Neuronal stem cell (in vitro differentiated cells): ENCODE measurements around the gene RPL32.
"Not testable (repeated sequence)": the region's sequence is repeated elsewhere in the genome, so short reads cannot be mapped to it uniquely, and the experiment has no call there.

ENCODE experiments used
- DNase-seq: peaks from one replicate; pipeline ENCODE4 v3.0.0-alpha.2; 2013; ENCODE audit warnings: low spot score
- H2AFZ ChIP-seq: one replicate; pipeline ENCODE4 v1.6.1; 2013; ENCODE audit warnings: mild to moderate bottlenecking, low read length, inconsistent platforms
- H2AK5ac ChIP-seq: 2 replicates; pipeline ENCODE4 v1.6.1; 2013; ENCODE audit warnings: low read depth, mild to moderate bottlenecking, inconsistent platforms, low read length, moderate library complexity, mixed read lengths
- H2BK120ac ChIP-seq: 2 replicates; pipeline ENCODE4 v1.6.1; 2013; ENCODE audit warnings: low read depth, mild to moderate bottlenecking, inconsistent platforms, low read length, moderate library complexity, mixed read lengths
- H2BK12ac ChIP-seq: one replicate; pipeline ENCODE4 v1.6.1; 2013; ENCODE audit warnings: low read length, inconsistent platforms
- H2BK15ac ChIP-seq: 2 replicates; pipeline ENCODE4 v1.6.1; 2013; ENCODE audit warnings: mild to moderate bottlenecking, low read length, inconsistent platforms, mixed read lengths
- H2BK5ac ChIP-seq: one replicate; pipeline ENCODE4 v1.6.1; 2013; ENCODE audit warnings: inconsistent platforms, mild to moderate bottlenecking, low read length, moderate library complexity
- H3K14ac ChIP-seq: one replicate; pipeline ENCODE4 v1.6.1; 2013; ENCODE audit warnings: low read length, inconsistent platforms
- H3K18ac ChIP-seq: 2 replicates; pipeline ENCODE4 v1.6.1; 2013; ENCODE audit warnings: low read length, inconsistent platforms
- H3K23ac ChIP-seq: 2 replicates; pipeline ENCODE4 v1.6.1; 2013; ENCODE audit warnings: low read depth, mild to moderate bottlenecking, mixed read lengths, low read length, inconsistent platforms; ENCODE audit not compliant: poor library complexity
- H3K27ac ChIP-seq: replicated peaks from 3 replicates; pipeline ENCODE4 v1.5.1; 2013; ENCODE audit warnings: low read length, inconsistent platforms
- H3K27me3 ChIP-seq, 3 experiments: 2 replicates each; pipeline ENCODE4 v1.6.1; 2013; ENCODE audit warnings: low read length in 3 of 3, mild to moderate bottlenecking in 2 of 3, inconsistent platforms in 1 of 3, low read depth in 1 of 3, mixed read lengths in 1 of 3, moderate library complexity in 1 of 3; ENCODE audit not compliant: control insufficient read depth in 3 of 3, insufficient read depth in 3 of 3
- H3K36me3 ChIP-seq, 2 donors: replicated peaks in 1 of 2; 2 replicates each; pipeline ENCODE4 v1.6.1; 2013; ENCODE audit warnings: low read length in 2 of 2; ENCODE audit not compliant: control insufficient read depth in 2 of 2, insufficient read depth in 2 of 2
- H3K4ac ChIP-seq: 2 replicates; pipeline ENCODE4 v1.6.1; 2013; ENCODE audit warnings: inconsistent platforms, mild to moderate bottlenecking, low read length, moderate library complexity
- H3K4me1 ChIP-seq, 2 donors: 1 replicate in 1 of 2; 2 replicates in 1 of 2; pipeline ENCODE4 v1.6.1; 2013; ENCODE audit warnings: low read length in 2 of 2, low read depth in 1 of 2; ENCODE audit not compliant: control insufficient read depth in 2 of 2, insufficient read depth in 1 of 2
- H3K4me2 ChIP-seq: one replicate; pipeline ENCODE4 v1.6.1; 2013; ENCODE audit warnings: mild to moderate bottlenecking, low read length, inconsistent platforms; ENCODE audit not compliant: insufficient read depth, poor library complexity, severe bottlenecking
- H3K4me3 ChIP-seq, 2 donors: 2 replicates each; pipeline ENCODE4 v1.5.1; 2013; ENCODE audit warnings: low read length in 2 of 2, mild to moderate bottlenecking in 2 of 2, inconsistent platforms in 1 of 2, moderate library complexity in 1 of 2
- H3K79me1 ChIP-seq: one replicate; pipeline ENCODE4 v1.6.1; 2013; ENCODE audit warnings: low read depth, mild to moderate bottlenecking, inconsistent platforms, low read length, moderate library complexity
- H3K9ac ChIP-seq: one replicate; pipeline ENCODE4 v1.6.1; 2013; ENCODE audit warnings: mild to moderate bottlenecking, low read depth, low read length, inconsistent platforms; ENCODE audit not compliant: poor library complexity
- H3K9me3 ChIP-seq, 2 donors: replicated peaks in 1 of 2; 2 replicates each; pipeline versions ENCODE3 to v1.6.1; 2013; ENCODE audit warnings: low read length in 2 of 2, mild to moderate bottlenecking in 2 of 2, inconsistent platforms in 1 of 2, low read depth in 1 of 2, mixed read lengths in 1 of 2, moderate library complexity in 1 of 2; ENCODE audit not compliant: control insufficient read depth in 2 of 2, insufficient read depth in 1 of 2
- H4K8ac ChIP-seq: one replicate; pipeline ENCODE4 v1.6.1; 2013; ENCODE audit warnings: low read depth, mild to moderate bottlenecking, inconsistent platforms, low read length, moderate library complexity
- H4K91ac ChIP-seq: one replicate; pipeline ENCODE4 v1.6.1; 2013; ENCODE audit warnings: low read length, low read depth, mild to moderate bottlenecking, inconsistent platforms; ENCODE audit not compliant: poor library complexity
- WGBS, 2 donors: extraction: QIAGEN DNeasy Blood & Tissue Kit; methylation state at CpG; one replicate each; pipeline ENCODE4 v1.1.7; 2013; ENCODE audit warnings: missing lambda C conversion rate in 2 of 2, mixed read lengths in 1 of 2; ENCODE audit not compliant: insufficient read length in 2 of 2, insufficient replicate concordance in 1 of 2; ENCODE audit errors: extremely low coverage in 2 of 2; 5-methylcytosine and 5-hydroxymethylcytosine counted together

The RPL32 gene

GRCh38 chr3:12856626-12857025 is 15.3 kb upstream of the RPL32 start:
- Histone ChIP-seq H2BK12ac (no peak overlapping the region), H4K91ac (no peak overlapping the region), H2BK15ac (no peak overlapping the region), H3K4ac (no peak overlapping the region), H4K8ac (no peak overlapping the region), H3K14ac (no peak overlapping the region), H3K36me3 (no peaks in the 10 kb centered on the region), H3K4me2 (no peak overlapping the region), H2BK120ac (no peak overlapping the region), H3K9me3 (no peaks in the 10 kb centered on the region), H3K18ac (peak overlapping the region; percentile 0), H3K9ac (no peak overlapping the region), H3K23ac (peak overlapping the region; percentile 3), H3K79me1 (no peaks in the 10 kb centered on the region), H3K4me3 (no peak overlapping the region), H3K27me3 (peaks cover 0 to 58% (median 0%) of the 10 kb centered on the region in 3 experiments), H3K27ac (no peak overlapping the region), H2AK5ac (peak overlapping the region; percentile 20), H2BK5ac (no peak overlapping the region), H2AFZ (no peak overlapping the region), H3K4me1 (peaks cover 0 to 2% of the 10 kb centered on the region in 2 donors)
- no CpG with 5 or more reads among the region's 5 CpGs for WGBS, 2 donors
- DNase-seq = no peak

GRCh38 chr3:12854565-12854964 is 13.2 kb upstream of the RPL32 start:
- H3K23ac ChIP-seq = no peak overlapping the region
- no peak overlapping the region for H3K27ac ChIP-seq
- peaks cover 0 to 2% of the 10 kb centered on the region in 2 donors for H3K4me1 ChIP-seq
- no peak overlapping the region for H2BK120ac ChIP-seq
- H3K79me1 ChIP-seq = no peaks in the 10 kb centered on the region
- H3K9ac ChIP-seq = no peak overlapping the region
- no peak overlapping the region for H3K4ac ChIP-seq
- H4K8ac ChIP-seq = no peak overlapping the region
- no peak overlapping the region for H3K18ac ChIP-seq
- H2AK5ac ChIP-seq = peak overlapping the region; percentile 51
- no peak overlapping the region for H2AFZ ChIP-seq
- peaks cover 0 to 43% (median 0%) of the 10 kb centered on the region in 3 experiments for H3K27me3 ChIP-seq
- H2BK5ac ChIP-seq = no peak overlapping the region
- no peak overlapping the region for H3K4me2 ChIP-seq
- H2BK15ac ChIP-seq = no peak overlapping the region
- WGBS, 2 donors = no CpG with 5 or more reads among the region's 4 CpGs
- H3K14ac ChIP-seq = no peak overlapping the region
- peaks cover 0 to 1% of the 10 kb centered on the region in 2 donors for H3K9me3 ChIP-seq
- H2BK12ac ChIP-seq = no peak overlapping the region
- H4K91ac ChIP-seq = no peak overlapping the region
- no peak overlapping the region for H3K4me3 ChIP-seq
- H3K36me3 ChIP-seq = no peaks in the 10 kb centered on the region
- DNase-seq = no peak

- not testable (repeated sequence) for H2BK5ac ChIP-seq, H3K9me3 ChIP-seq, H3K4me3 ChIP-seq, H3K4me2 ChIP-seq, H3K36me3 ChIP-seq, H2AK5ac ChIP-seq, H4K91ac ChIP-seq, H3K9ac ChIP-seq, H3K4ac ChIP-seq, H2AFZ ChIP-seq, H3K79me1 ChIP-seq, H2BK120ac ChIP-seq, H2BK15ac ChIP-seq, DNase-seq, H3K4me1 ChIP-seq, H3K23ac ChIP-seq, H3K14ac ChIP-seq, H4K8ac ChIP-seq, H3K27ac ChIP-seq, H3K18ac ChIP-seq, H2BK12ac ChIP-seq
- H3K27me3 ChIP-seq = peaks cover 0 to 37% (median 0%) of the 10 kb centered on the region in 3 experiments
- WGBS, 2 donors = no CpG with 5 or more reads among the region's 2 CpGs
These were observed 12.5 kb upstream of the RPL32 start for GRCh38 chr3:12853847-12854246.

DNA sequence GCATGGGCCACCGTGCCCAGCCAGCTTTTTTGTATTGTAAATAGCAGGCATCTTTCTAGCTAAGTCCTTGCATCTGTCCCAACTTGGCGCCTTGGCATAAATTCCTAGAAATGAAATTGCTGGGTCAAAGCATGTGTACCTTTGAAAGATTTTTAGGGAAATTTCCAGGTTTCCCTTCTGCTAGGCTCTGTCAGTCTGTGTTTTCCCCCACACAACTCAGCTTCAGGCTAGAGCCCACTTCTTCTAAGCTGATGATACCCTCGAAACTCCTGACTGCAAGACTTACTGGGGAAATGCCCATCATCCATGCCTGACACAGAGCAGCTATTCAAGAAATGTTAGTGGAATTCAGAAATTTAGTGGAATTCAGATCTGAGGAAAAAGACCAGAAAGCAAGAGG is 10.8 kb upstream of the RPL32 start:
- no peaks in the 10 kb centered on the region for H3K79me1 ChIP-seq
- no peak overlapping the region for H3K9ac ChIP-seq
- H3K18ac ChIP-seq = no peak overlapping the region
- H2BK5ac ChIP-seq = no peak overlapping the region
- H3K36me3 ChIP-seq = no peaks in the 10 kb centered on the region
- peaks cover 0 to 27% (median 0%) of the 10 kb centered on the region in 3 experiments for H3K27me3 ChIP-seq
- H3K4me1 ChIP-seq = peaks cover 0 to 2% of the 10 kb centered on the region in 2 donors
- no peak overlapping the region for H2BK15ac ChIP-seq
- H2BK12ac ChIP-seq = no peak overlapping the region
- H2AK5ac ChIP-seq = no peak overlapping the region
- no peak overlapping the region for H3K14ac ChIP-seq
- H3K4me2 ChIP-seq = no peak overlapping the region
- H3K4me3 ChIP-seq = no peak overlapping the region
- no peak overlapping the region for H2AFZ ChIP-seq
- WGBS, 2 donors = no CpG with 5 or more reads among the region's 3 CpGs
- H3K23ac ChIP-seq = no peak overlapping the region
- H3K4ac ChIP-seq = no peak overlapping the region
- no peak for DNase-seq
- H4K91ac ChIP-seq = no peak overlapping the region
- no peak overlapping the region for H2BK120ac ChIP-seq
- no peak overlapping the region for H4K8ac ChIP-seq
- no peak overlapping the region for H3K27ac ChIP-seq
- H3K9me3 ChIP-seq = peaks cover 0 to 1% of the 10 kb centered on the region in 2 donors
